GM23248 (cell line): ENCODE measurements around the gene BTN1A1. TPM values are rescaled to one million over a fixed set of nuclear protein-coding genes. Genes with fewer than 3 reads are reported as not detected.
"Not testable (repeated sequence)": the region's sequence is repeated elsewhere in the genome, so short reads cannot be mapped to it uniquely, and the experiment has no call there.

ENCODE experiments used
- DNase-seq: peaks from one replicate; pipeline ENCODE4 v3.0.0-alpha.2; 2015
- H2AFZ ChIP-seq: fragments of 200-600 bp; sonication (generic); 2 replicates; pipeline ENCODE4 v1.6.1; 2016; ENCODE audit warnings: antibody characterized with exemption
- H3F3A ChIP-seq: fragments of 200-600 bp; sonication (generic); 2 replicates; pipeline ENCODE4 v1.6.1; 2016; ENCODE audit warnings: mild to moderate bottlenecking, antibody characterized with exemption, mixed run types; ENCODE audit not compliant: insufficient read depth
- H3K27ac ChIP-seq: fragments of 200-600 bp; sonication (generic); 2 replicates; pipeline ENCODE4 v1.5.1; 2016; ENCODE audit warnings: mild to moderate bottlenecking
- H3K27me3 ChIP-seq: fragments of 200-600 bp; sonication (generic); replicated peaks from 2 replicates; pipeline ENCODE4 v1.6.1; 2016; ENCODE audit warnings: mild to moderate bottlenecking; ENCODE audit not compliant: insufficient read depth
- H3K36me3 ChIP-seq: fragments of 200-600 bp; sonication (generic); 2 replicates; pipeline ENCODE4 v1.6.1; 2016; ENCODE audit warnings: low read depth, mild to moderate bottlenecking
- H3K4me1 ChIP-seq: fragments of 200-600 bp; sonication (generic); 2 replicates; pipeline ENCODE4 v1.6.1; 2016; ENCODE audit warnings: mild to moderate bottlenecking; ENCODE audit not compliant: insufficient read depth
- H3K4me2 ChIP-seq: fragments of 200-600 bp; sonication (generic); one replicate; pipeline ENCODE4 v1.6.1; 2016; ENCODE audit warnings: mild to moderate bottlenecking; ENCODE audit not compliant: unreplicated experiment
- H3K4me3 ChIP-seq: fragments of 200-600 bp; sonication (generic); 2 replicates; pipeline ENCODE4 v1.5.1; 2016; ENCODE audit warnings: mild to moderate bottlenecking
- H3K79me2 ChIP-seq: fragments of 200-600 bp; sonication (generic); 2 replicates; pipeline ENCODE4 v1.6.1; 2016; ENCODE audit warnings: mild to moderate bottlenecking; ENCODE audit not compliant: insufficient read depth
- H3K9ac ChIP-seq: fragments of 200-600 bp; sonication (generic); 2 replicates; pipeline ENCODE4 v1.6.1; 2016; ENCODE audit warnings: mild to moderate bottlenecking
- H3K9me2 ChIP-seq: fragments of 200-600 bp; sonication (generic); 2 replicates; pipeline ENCODE4 v1.6.1; 2016; ENCODE audit warnings: mixed run types, mild to moderate bottlenecking, moderate library complexity; ENCODE audit not compliant: insufficient read depth
- H3K9me3 ChIP-seq: fragments of 200-600 bp; sonication (generic); one replicate; pipeline ENCODE4 v1.6.1; 2017; ENCODE audit warnings: low read depth
- H4K20me1 ChIP-seq: fragments of 200-600 bp; sonication (generic); 2 replicates; pipeline ENCODE4 v1.6.0; 2016; ENCODE audit not compliant: insufficient read depth
- EZH2 ChIP-seq: fragments of 200-600 bp; sonication (generic); IDR thresholded peaks from 2 replicates; pipeline ENCODE4 v1.6.1; 2018; ENCODE audit warnings: antibody characterized with exemption, mild to moderate bottlenecking; ENCODE audit not compliant: insufficient read depth, poor library complexity, severe bottlenecking
- EZH2phosphoT487 ChIP-seq: fragments of 200-600 bp; sonication (generic); IDR thresholded peaks from 2 replicates; pipeline ENCODE4 v1.6.1; 2018; ENCODE audit warnings: antibody characterized with exemption, moderate library complexity, mild to moderate bottlenecking, low read depth; ENCODE audit not compliant: insufficient read depth
- WGBS, 2 experiments: methylation state at CpG; one replicate each; pipeline ENCODE4 v1.1.6; 2015 to 2017; ENCODE audit warnings: low lambda C conversion rate in 2 of 2, low coverage in 1 of 2; ENCODE audit errors: missing lambda C conversion rate in 2 of 2; 5-methylcytosine and 5-hydroxymethylcytosine counted together
- in situ Hi-C: fragments of 300-500 bp; cut with MboI; formaldehyde crosslinking; loops from 2 replicates; pipeline ENCODE4 v1.15.0; 2020
- polyA plus RNA-seq: library from polyadenylated mRNA; unstranded; fragments of >200 nt; fragmentation: Nextera tagmentation; extraction: Ambion mirVana; gene quantifications from 2 replicates; pipeline ENCODE4 v1.2.1, GENCODE V29; 2016
- total RNA-seq: library from RNA; depleted of rRNA; stranded (reverse); fragments of >200 nt; shearing (Covaris generic); gene quantifications from 2 replicates; pipeline ENCODE4 v1.2.3, GENCODE V29; 2014

BTN1A1 gene
- total and polyA plus RNA-seq, 2 experiments from 2014 or later = 0.11 TPM; not detected in 1

- H3K79me2 ChIP-seq = peaks cover 22% of the 10 kb centered on the region
- TF ChIP-seq EZH2phosphoT487 (no peak), EZH2 (no peak)
- H3K27ac ChIP-seq = no peak overlapping the region
- H2AFZ ChIP-seq = no peak overlapping the region
- no peaks in the 10 kb centered on the region for H3K36me3 ChIP-seq
- H3K4me3 ChIP-seq = no peak overlapping the region
- no peaks in the 10 kb centered on the region for H3K27me3 ChIP-seq
- no peaks in the 10 kb centered on the region for H3K9me3 ChIP-seq
- DNase-seq = no peak
- 97 to 100% methylated on average over 2 of the region's 2 CpGs for WGBS, 2 experiments
- H3K4me1 ChIP-seq = peaks cover 14% of the 10 kb centered on the region
- peaks cover 20% of the 10 kb centered on the region for H3F3A ChIP-seq
- no peak overlapping the region for H3K4me2 ChIP-seq
- no peaks in the 10 kb centered on the region for H3K9me2 ChIP-seq
- in situ Hi-C loops = no loop called here
- H3K9ac ChIP-seq = no peak overlapping the region
- no peaks in the 10 kb centered on the region for H4K20me1 ChIP-seq
These were observed 19.3 kb downstream of the BTN1A1 start for GRCh38 chr6:26519359-26519758.

GRCh38 chr6:26520237-26520849, 20.2 kb downstream of the BTN1A1 start:
- no peaks in the 10 kb centered on the region for H3K9me3 ChIP-seq
- peaks cover 14% of the 10 kb centered on the region for H3K4me1 ChIP-seq
- H3F3A ChIP-seq = peaks cover 20% of the 10 kb centered on the region
- no peaks in the 10 kb centered on the region for H3K9me2 ChIP-seq
- peak overlapping the region; percentile 72 for H3K9ac ChIP-seq
- in situ Hi-C loops = no loop called here
- no peaks in the 10 kb centered on the region for H3K27me3 ChIP-seq
- H3K4me3 ChIP-seq = peak overlapping the region; percentile 69
- DNase-seq = peak; percentile 75
- WGBS, 2 experiments = 14 to 25% methylated on average over 11 to 21 of the region's 21 CpGs
- no peak for TF ChIP-seq EZH2
- no peak for TF ChIP-seq EZH2phosphoT487
- peak overlapping the region; percentile 80 for H3K4me2 ChIP-seq
- H3K27ac ChIP-seq = peak overlapping the region; percentile 76
- H4K20me1 ChIP-seq = no peaks in the 10 kb centered on the region
- H2AFZ ChIP-seq = peak overlapping the region; percentile 89
- H3K36me3 ChIP-seq = no peaks in the 10 kb centered on the region
- H3K79me2 ChIP-seq = peaks cover 28% of the 10 kb centered on the region

- peak; percentile 92 for DNase-seq
- 1 to 2% methylated on average over 35 to 49 of the region's 49 CpGs for WGBS, 2 experiments
- Histone ChIP-seq H3K79me2 (peaks cover 28% of the 10 kb centered on the region), H3F3A (peaks cover 20% of the 10 kb centered on the region), H3K4me2 (peak overlapping the region; percentile 88), H3K9ac (peak overlapping the region; percentile 91), H3K4me1 (peaks cover 14% of the 10 kb centered on the region), H3K27ac (peak overlapping the region; percentile 91), H3K4me3 (peak overlapping the region; percentile 71), H4K20me1 (no peaks in the 10 kb centered on the region), H3K9me2 (no peaks in the 10 kb centered on the region), H3K9me3 (no peaks in the 10 kb centered on the region), H3K36me3 (no peaks in the 10 kb centered on the region), H3K27me3 (no peaks in the 10 kb centered on the region), H2AFZ (peak overlapping the region; percentile 89)
- in situ Hi-C loops = no loop called here
- TF ChIP-seq EZH2 (no peak), EZH2phosphoT487 (no peak)
These were observed 20.9 kb downstream of the BTN1A1 start for GRCh38 chr6:26520850-26521599.

GRCh38 chr6:26521600-26522391, 21.7 kb downstream of the BTN1A1 start:
- peak; percentile 85 for DNase-seq
- H3K9ac ChIP-seq = peak overlapping the region; percentile 91
- TF ChIP-seq EZH2 (no peak), EZH2phosphoT487 (no peak)

GRCh38 chr6:26522486-26523228, 22.6 kb downstream of the BTN1A1 start:
- in situ Hi-C loops, H3K9me2 ChIP-seq, H3K27me3 ChIP-seq, H3K36me3 ChIP-seq, H3K9me3 ChIP-seq, H4K20me1 ChIP-seq: not testable (repeated sequence)
- Histone ChIP-seq H3K4me2 (peak overlapping the region; percentile 88), H2AFZ (peak overlapping the region; percentile 89), H3K4me1 (peaks cover 14% of the 10 kb centered on the region), H3F3A (peaks cover 20% of the 10 kb centered on the region), H3K27ac (peak overlapping the region; percentile 91), H3K4me3 (peak overlapping the region; percentile 71), H3K9ac (peak overlapping the region; percentile 91), H3K79me2 (peaks cover 28% of the 10 kb centered on the region)
- peak; percentile 24 for DNase-seq
- 51 to 55% methylated on average over 11 of the region's 11 CpGs for WGBS, 2 experiments

More at GRCh38 chr6:26521600-26522391, 21.7 kb downstream of the BTN1A1 start:
- Histone ChIP-seq H3K9me2 (no peaks in the 10 kb centered on the region), H3K4me2 (peak overlapping the region; percentile 88), H3K27ac (peak overlapping the region; percentile 91), H3K9me3 (no peaks in the 10 kb centered on the region), H3F3A (peaks cover 20% of the 10 kb centered on the region), H2AFZ (peak overlapping the region; percentile 89), H4K20me1 (no peaks in the 10 kb centered on the region), H3K27me3 (no peaks in the 10 kb centered on the region), H3K79me2 (peaks cover 28% of the 10 kb centered on the region), H3K36me3 (no peaks in the 10 kb centered on the region), H3K4me1 (peaks cover 14% of the 10 kb centered on the region), H3K4me3 (peak overlapping the region; percentile 71)
- in situ Hi-C loops = no loop called here
- 1 to 3% methylated on average over 49 to 60 of the region's 74 CpGs for WGBS, 2 experiments

- DNase-seq, in situ Hi-C loops: not testable (repeated sequence)
These were observed 24.2 kb downstream of the BTN1A1 start for GRCh38 chr6:26524314-26524713.

More at GRCh38 chr6:26524314-26524713, 24.2 kb downstream of the BTN1A1 start:
- not testable (repeated sequence) for H3K4me2 ChIP-seq, H3K36me3 ChIP-seq, H3K27ac ChIP-seq, H3K9ac ChIP-seq, H3K9me3 ChIP-seq, H3K27me3 ChIP-seq, H4K20me1 ChIP-seq, H3K4me3 ChIP-seq, H3K9me2 ChIP-seq, H2AFZ ChIP-seq
- Histone ChIP-seq H3K79me2 (peaks cover 28% of the 10 kb centered on the region), H3F3A (peaks cover 20% of the 10 kb centered on the region), H3K4me1 (peaks cover 14% of the 10 kb centered on the region)
- 95 to 97% methylated on average over 2 of the region's 2 CpGs for WGBS, 2 experiments
